ENCODE measurements around the gene TAS2R31.
A peak's percentile ranks its signal among the peaks of the same experiment; 100 is the strongest.

TAS2R31 gene

GRCh38 chr12:10986812-10987211, 44.4 kb downstream of the TAS2R31 start, which contains the start of gene TAS2R50:
Gene TAS2R50 (minus strand): TSS chr12:10986912. CDS start chr12:10986860, 52 bp downstream.
- ATAC-seq (replicated peaks; ENCODE audit: extremely low read depth, poor library complexity, severe bottlenecking) (no peak), DNase-seq (ENCODE audit: low spot score in 2 of 2) (no peak)
- Mint-ChIP-seq H3K9me3 (peaks cover 4% of the 10 kb centered on the region), H3K36me3 (ENCODE audit: insufficient read depth) (no peaks in the 10 kb centered on the region), H3K4me3 (no peak within 1 kb of the TSS), H3K4me1 (peaks cover 13% of the 10 kb centered on the region), H3K27me3 (peaks cover 21% of the 10 kb centered on the region), H3K27ac (ENCODE audit: low read depth) (no peak within 1 kb of the TSS)

- ATAC-seq (replicated peaks; ENCODE audit: extremely low read depth, poor library complexity, severe bottlenecking) (peak; percentile 95), DNase-seq (ENCODE audit: low spot score in 2 of 2) (peak in 1 of 2 donors; percentile 63)
- no peak overlapping the region for H3K27ac Mint-ChIP-seq (ENCODE audit: low read depth)
- no peak overlapping the region for H3K4me3 Mint-ChIP-seq
- H3K27me3 Mint-ChIP-seq = peaks cover 39% of the 10 kb centered on the region
- H3K4me1 Mint-ChIP-seq = peaks cover 21% of the 10 kb centered on the region
- no peaks in the 10 kb centered on the region for H3K36me3 Mint-ChIP-seq (ENCODE audit: insufficient read depth)
- H3K9me3 Mint-ChIP-seq = no peaks in the 10 kb centered on the region
These were observed 49.0 kb downstream of the TAS2R31 start for GRCh38 chr12:10982244-10982643.
